IPS-NIHi7 (cell line): ENCODE measurements around the gene CREG2.

Experiments used
- DNase-seq: peaks from one replicate; pipeline ENCODE4 v3.0.0; 2012; ENCODE audit warnings: mixed read lengths; ENCODE audit errors: extremely low spot score

Gene CREG2

GRCh38 chr2:101308432-101309210, 78.7 kb downstream of the CREG2 start, which contains the start of gene RNF149:
RNF149 (minus strand) TSS chr2:101308701; CDS start chr2:101308588, 113 bp downstream.
- DNase-seq: peak; percentile 100

DNA sequence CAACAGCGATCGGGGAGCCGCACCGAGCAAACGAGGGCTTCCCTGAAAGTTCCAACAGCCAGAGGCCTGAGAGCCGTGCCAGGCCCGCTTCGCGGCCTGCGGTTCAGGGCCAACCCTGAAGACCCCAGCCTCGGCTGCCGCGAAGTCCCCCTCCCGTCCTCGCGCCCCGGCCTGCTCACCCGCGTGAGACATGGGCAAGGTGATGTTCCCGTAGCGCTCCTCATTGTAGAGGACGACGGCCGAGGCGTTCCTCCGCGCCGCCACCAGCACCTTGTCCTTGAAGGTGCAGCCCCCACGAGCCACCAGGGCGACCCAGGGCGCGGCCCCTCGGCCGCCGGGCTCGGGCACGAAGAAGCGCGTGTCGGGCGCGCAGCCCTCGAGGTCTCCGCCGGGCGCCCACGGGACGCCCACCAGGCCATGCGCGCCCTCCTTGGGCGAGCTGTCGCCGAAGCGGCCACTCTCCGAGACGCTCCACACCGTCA, 79.3 kb downstream of the CREG2 start:
- DNase-seq: peak; percentile 41

GRCh38 chr2:101307503-101307902, 79.8 kb downstream of the CREG2 start:
- DNase-seq: no peak

GRCh38 chr2:101306410-101306809, 80.9 kb downstream of the CREG2 start:
- DNase-seq: no peak

DNA sequence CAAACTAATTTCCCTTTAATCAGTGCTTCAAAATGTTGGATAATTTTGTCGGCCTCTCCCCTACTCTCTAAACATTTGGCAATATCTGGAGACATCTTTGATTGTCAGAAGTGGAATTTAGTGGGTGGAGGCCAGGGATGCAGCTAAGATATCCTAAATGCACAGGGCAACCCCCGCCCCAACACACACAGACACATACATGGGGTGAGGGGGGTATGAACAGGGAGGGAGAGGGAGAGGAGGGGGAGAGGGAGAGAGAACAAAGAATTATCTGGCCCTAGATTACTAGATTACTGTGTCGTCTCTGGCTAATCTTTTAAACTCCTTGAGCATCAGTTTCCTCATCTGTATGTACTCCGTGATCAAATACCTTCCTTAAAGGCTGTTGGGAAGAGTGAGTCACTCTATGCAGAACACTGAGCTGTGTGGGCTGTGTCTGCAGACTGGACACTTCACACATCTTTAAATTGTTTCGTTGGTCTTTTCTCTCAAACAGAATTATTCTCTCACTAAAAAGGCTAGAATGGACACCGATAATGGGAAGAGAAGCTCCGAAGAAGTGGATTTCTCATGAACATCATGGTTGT, 81.7 kb downstream of the CREG2 start:
- DNase-seq: no peak

GRCh38 chr2:101305035-101305434, 82.3 kb downstream of the CREG2 start:
- DNase-seq: no peak

DNA sequence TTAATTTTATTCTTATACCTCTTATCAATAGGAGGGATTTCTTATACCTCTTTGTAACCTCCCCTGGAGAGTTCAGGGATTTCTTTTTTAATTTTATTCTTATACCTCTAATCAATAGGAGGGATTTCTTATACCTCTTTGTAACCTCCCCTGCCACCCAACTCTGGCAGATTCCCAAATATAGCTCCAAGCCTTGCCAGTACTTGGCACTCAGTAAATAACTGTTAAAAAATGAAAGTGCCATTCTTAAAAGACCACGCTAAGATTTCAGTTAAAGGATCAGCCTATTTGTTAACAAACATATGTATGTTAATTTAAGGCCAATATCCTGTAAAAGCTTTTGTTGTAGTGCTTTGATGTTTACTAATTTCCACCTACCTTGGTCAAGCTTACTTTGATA, 83.6 kb downstream of the CREG2 start:
- no peak for DNase-seq

DNA sequence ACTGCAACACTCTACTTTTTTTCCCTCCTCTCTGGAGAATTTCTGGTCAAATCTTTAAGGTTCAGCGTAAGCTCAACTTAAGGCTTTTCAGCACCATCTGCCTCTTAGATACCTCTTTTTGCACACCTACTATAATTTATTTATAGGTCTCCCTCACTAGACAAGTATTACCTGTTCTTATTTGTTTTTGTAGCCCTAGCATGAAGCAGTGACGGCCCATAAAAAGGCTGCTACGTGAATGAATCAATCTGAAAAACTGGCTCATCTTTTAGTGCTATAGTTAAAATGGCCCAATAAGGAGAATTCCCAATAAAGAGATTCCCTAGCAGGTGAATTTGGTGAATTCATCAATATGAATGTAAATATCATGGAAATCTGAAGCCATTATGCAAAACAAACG, 85.3 kb downstream of the CREG2 start:
- DNase-seq: no peak

- DNase-seq: no peak
Observed at GRCh38 chr2:101300836-101301235, 86.5 kb downstream of the CREG2 start.

- DNase-seq: no peak
Observed at GRCh38 chr2:101300164-101300563, 87.1 kb downstream of the CREG2 start.

DNA sequence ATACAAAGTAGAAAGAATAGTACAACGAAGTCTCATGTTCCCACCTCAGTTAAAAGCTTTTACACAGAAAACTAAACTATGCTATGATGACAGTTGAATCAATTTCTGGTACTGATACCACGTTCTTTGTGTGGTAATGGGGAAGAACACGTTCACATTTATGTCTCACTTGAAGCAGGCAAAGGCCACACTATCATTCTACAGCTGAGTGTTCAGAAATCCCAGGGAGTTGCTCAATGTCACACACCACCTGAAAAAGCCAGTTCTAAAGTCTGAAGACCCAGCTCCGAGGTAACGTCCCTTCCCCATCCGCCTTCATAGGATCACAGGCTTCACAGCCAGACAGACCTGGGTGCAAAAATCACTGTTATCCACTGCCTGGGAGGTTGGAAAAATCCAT, 87.7 kb downstream of the CREG2 start:
- no peak for DNase-seq

GRCh38 chr2:101297383-101297782, 89.9 kb downstream of the CREG2 start:
- no peak for DNase-seq

GRCh38 chr2:101296371-101296770, 90.9 kb downstream of the CREG2 start:
- no peak for DNase-seq

DNA sequence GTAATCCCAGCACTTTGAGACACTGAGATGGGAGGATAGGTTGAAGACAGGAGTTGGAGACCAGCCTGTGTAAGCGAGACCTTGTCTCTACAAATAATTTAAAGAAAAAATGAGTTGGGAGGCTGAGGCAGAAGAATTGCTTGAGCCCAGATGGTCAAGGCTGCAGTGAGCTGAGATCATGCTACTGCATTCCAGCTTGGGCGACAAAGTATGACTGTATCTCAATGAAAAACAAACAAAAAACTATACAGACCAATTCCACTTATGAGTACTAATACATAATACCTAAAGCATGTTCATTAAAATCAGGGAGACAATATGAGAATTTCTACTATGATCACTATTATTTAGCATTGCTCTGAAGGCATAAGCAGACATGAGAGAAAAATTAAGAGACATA, 91.4 kb downstream of the CREG2 start:
- DNase-seq: no peak
